Activated CD4-positive, alpha-beta T cell treated with anti-CD3 and anti-CD28 coated beads, Interleukin-2, amount 50 U/mL, for 4 hours (primary cell): ENCODE measurements around the gene SAMD11.
"Not testable (repeated sequence)": the region's sequence is repeated elsewhere in the genome, so short reads cannot be mapped to it uniquely, and the experiment has no call there.

Source experiments
- DNase-seq, 2 experiments: peaks; one replicate each; pipeline ENCODE4 v3.0.0-alpha.2; 2020

SAMD11 gene

DNA sequence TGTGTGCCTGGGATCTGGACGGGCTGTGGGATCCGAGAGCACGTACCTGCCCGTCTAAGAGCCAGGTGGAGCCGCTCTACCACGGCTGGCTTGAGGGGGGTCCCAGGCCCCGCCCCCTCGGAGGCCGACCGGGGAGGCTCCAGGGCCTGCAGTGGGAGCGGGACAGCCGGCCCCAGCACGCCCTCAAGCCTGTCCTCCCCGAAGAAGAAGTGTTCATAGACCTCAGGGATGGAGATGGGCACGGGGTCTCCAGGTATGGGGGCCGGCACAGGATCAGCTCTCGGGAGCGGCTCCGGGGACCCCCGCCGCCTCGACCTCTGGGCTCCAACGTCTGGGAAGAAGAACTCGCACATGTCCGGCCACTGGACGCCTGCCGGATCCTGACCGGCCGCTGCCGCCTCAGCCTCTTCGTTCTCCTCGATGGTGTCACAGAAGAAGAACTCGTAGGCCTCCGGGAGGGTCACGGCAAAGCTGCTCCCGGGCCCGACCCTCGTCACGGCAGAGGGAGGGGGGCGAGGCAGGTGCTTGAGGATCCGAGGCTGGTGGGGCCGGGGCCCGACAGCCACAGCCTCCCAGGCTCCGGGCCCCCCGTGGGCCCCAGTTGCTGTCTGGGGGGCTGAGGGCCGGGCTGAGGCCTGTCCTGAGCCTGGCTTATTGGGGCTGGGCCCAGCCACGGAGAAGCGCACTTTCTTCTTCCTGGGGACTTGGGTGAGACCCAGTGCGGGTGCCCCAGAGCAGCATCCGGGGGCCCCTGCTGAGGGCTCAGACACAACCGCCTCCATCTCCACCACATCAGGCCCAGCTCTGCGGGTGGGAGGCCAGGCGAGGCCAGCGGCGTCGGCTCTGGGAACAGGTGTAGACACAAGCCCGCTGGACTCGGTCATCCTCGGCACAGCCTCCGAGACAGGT lies 55.4 kb downstream of the SAMD11 start:
- DNase-seq, result no peak

DNA sequence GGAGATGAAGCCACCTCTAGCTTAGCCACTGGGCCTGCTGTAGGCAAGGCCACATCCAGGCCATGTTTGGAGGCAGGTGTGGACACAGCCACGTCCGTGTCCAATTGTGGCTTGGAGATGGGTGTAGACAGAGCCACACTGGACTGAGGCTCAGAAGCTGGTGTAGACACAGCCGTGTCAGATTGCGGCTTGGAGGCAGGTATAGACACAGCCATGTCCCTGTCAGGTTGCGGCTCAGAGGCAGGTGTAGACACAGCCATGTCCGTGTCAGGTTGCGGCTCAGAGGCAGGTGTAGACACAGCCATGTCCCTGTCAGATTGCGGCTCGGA lies 56.0 kb downstream of the SAMD11 start:
- no peak for DNase-seq

DNA sequence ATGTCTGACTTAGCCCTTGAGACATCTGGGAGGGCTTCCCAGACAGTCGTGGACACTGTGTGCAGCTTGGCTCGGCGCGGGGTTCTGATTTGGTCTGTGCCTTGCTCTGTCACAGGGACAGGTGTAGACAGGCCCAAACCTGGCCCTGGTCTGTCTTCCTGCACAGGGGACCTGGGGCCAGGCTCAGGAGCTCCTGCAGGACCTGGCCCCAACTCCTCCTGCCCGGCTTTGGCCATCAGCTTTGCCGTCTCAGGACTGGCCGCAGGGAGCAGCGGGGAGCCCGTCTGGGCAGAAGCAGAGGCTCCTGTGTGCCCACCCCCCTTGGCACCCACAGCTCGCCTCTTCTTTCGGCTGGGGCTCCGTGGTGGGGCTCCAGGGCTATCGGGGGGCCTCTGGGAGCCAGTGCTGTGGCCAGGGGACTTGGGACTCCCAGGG lies 56.4 kb downstream of the SAMD11 start:
- no peak for DNase-seq

DNA sequence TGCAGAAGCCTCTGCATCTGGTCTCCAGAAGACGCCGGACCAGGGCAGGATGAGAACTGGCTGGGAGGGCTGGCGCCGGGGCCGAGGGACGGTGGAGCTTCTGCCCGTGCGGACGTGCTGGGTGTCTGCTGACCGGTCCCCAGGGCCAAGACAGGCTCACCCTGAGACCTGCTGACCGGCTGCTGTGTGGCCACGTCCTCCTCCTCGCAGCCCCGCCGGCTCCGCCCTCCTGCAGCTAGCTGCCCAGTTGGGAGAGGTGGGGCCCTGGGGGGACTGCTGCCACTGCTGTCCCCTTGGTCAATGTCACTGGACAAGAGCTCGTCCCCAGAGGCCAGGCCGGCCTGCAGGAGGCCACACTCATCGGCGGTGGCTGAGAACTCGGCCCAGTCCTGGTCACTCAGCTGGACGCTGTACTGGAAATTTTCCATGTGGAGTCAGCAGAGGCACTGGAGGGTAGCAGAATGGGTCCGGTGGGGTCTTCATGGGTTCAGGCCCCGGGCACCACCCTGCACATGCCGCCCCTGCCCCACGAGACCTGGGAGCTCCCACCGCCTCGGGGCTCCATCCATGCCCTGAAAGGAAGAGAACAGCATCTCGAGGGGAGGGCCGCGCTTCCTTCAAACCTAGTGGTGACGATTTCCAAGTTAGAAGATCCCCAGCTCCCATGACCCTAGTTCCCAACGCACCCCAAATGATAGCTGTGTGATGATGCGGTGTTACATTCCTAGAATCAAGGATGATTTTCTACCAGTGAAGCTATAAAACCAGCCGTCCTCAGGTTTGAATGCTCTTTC lies 57.1 kb downstream of the SAMD11 start:
- DNase-seq, result no peak

DNA sequence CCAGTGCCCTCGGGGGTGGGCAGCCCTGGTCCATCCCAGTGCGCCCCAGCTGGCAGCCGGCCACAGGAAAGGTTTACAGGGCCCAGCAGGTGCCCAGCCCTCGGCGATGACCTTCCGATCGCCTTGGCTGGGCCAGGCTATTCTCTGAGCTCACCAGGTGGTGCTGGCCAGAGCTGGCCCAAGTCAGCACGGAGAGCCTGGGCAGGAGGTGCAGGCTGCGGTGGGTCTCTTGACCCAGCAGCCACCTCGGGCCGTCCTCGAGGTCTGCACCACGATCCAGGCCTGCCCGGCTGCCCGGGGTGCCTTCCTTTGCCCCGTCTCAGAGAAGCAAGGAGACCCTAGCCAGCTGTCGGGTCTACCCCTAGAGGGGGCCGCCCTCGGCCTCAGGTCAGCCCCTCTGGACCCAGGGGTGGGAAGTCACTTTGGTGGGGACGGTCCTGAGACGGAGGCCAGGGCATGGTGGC lies 57.8 kb downstream of the SAMD11 start:
- no peak for DNase-seq

DNA sequence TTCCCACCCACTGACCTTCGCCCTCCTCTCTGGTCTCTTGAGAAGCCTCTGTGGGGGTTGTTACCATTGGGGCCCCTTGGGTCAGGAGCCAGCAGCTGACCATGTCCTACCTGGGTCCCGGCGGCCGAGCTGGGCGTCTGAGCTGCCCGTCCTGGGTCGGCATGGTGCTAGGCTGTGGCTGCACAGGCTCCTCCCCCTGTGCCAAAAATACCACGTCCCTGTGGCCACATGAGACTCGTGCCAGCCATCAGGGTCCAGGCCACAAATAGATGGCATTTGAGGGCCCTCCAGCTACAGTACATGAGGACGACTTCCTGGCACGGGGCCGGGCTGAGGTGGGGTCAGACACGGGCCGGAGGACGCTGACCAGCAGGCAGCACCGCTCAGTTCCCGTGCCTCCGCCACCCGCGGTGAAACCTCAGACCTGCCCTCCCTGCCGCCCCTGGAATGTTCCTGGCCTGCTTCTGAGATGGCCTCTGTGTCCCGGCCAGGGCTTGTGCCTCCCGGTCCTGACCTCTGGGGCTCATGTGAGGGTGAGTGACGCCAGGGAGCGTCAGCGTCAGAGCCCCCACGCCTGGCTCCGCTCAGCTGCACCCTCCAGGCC lies 58.3 kb downstream of the SAMD11 start, which contains the start of gene PERM1:
Gene PERM1 (minus strand): TSS at position 139 of the 604 bp plus-strand sequence. CDS start 1,064 bp downstream, outside the sequence.
- no peak for DNase-seq

DNA sequence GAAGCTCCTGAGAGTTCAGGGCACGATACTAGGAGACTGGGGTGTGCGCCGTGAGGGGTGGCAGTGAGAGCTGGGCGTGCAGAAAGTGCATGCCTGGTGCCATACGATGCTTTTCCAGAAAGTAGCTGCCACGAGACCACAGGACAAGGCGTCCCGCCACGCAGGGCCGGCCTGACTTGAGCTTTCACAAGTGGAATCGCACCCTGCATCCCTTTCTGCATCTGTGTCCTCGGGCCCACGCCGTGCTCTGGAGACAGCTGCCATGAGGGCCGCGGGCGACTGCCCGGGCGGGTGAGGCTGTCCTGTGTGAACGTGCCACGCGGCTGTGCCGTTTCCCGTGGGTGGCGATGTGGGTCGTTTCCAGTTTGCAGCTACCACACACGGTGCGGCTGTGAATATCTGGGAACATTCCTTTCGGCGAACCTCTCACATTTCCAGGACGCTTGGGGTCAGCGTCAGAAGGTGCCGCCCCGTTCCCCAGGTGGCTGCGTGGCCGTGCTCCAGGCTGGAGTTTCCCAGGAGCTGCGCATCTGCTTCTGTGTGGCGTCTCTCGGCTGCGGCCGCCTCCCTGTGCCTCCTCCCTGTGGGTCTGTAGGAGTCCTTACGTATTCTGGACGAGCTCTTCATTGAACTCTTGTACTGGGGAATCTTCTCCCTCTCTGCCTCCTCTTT lies 59.2 kb downstream of the SAMD11 start:
- no peak for DNase-seq

DNA sequence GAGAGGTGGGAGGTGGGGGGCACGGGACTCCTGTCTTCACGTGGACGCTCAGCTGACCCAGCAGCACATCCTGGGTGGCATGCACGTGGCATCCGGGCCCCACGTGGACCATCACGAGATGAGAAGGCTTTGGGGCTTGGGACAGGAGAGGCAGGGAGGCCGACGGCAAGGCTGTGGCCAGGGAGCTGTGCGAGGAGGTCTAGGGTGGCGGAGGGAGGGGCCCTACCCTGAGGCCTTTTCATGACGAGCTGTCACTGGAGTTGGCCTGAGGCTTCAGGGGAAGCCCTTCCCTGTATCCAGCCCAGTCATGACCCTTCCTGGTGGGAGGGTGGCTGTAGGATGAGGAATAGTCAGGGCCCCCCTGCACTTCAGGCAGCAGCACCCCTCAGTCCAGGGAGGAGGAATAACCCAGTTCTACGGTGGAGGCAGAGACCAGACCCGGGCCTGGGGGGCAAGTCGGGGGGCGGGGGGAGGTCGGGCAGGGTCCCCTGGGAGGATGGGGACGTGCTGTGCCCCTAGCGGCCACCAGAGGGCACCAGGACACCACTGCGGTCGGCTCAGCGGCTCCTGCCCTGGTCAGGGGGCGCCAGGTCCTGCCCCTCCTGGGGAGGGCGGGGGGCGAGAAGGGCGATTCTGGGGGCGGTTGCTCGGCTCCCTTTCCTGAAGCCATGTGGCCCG lies 60.2 kb downstream of the SAMD11 start:
- DNase-seq, result peak; percentile 49 to 61

DNA sequence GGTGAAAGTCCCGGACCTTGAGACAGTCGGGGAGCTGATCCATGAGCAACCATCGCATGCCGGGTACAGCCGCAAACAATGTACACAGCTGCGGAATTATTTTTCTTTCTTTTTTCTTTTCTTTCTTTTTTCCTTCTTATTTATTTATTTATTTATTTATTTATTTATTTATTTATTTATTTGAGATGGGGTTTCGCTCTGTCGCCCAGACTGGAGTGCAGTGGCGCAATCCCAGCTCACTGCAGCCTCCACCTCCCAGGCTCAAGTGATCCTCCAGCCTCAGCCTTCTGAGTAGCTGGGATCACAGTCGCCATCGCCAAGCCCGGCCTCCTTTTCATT lies 60.7 kb downstream of the SAMD11 start:
- DNase-seq, result no peak

DNA sequence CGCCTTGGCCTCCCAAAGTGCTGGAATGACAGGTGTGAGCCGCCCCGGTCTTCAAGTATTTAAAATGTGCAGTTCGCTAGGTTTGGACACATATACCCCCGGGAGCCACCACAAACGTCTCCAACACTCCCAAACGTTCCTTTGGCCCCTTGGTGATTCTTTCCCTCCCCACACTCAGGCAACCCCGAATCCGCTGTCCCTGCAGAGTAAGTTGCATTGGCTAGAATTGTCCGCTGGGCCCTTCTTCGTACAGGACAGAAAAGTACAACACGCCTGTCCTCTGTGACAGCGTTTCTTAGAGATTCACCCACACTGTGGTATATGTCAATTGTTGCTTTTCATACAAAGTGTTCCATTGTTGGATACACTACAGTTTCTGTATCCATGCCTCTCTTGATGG lies 61.4 kb downstream of the SAMD11 start:
- DNase-seq, result no peak

DNA sequence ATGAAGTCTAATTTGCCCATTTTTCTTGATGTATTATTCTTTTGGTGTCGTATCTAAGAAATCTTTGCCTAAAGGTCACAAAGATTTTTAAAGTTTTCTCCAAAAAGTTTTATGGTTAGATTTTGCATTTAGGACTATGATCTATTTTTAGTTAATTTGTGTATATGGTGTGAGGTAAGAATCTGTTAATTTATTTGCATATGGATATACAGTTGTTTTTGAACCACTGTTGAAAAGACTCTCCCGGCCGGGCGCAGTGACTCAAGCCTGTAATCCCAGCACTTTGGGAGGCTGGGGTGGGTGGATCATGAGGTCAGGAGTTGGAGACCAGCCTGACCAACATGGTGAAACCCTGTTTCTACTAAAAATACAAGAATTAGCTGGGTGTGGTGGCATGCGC lies 64.3 kb downstream of the SAMD11 start:
- not testable (repeated sequence) for DNase-seq

DNA sequence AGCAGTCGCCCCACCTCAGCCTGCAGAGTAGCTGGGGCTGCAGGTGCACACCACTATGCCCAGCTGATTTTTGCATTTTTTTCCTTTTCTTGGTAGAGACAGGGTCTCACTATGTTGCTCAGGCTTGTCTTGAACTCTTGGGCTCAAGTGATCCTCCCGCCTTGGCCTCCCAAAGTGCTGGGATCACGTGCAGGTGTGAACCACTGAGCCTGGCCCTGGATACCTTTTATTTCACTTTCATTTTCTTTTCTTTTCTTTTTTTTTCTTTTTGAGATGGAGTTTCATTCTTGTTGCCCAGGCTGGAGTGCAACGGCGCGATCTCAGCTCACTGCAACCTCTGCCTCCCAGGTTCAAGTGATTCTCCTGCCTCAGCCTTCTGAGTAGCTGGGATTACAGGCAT lies 67.6 kb downstream of the SAMD11 start:
- DNase-seq, result not testable (repeated sequence)

DNA sequence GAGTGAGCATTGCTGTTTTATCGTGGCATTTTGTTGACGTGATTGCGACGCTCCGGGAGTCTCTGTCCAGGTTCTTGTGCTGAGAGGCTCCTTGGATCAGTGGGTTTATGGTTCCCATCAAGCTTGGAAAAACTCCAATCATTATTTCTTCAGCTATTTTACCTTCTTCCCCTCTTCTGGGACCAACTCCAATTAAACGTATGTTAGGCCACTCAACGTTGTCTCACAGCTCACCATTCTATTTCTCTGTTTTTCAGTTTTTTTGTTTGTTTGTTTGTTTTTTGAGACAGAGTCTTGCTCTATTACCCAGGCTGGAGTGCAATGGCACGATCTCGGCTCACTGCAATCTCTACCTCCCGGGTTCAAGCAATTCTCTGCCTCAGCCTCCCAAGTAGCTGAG lies 68.2 kb downstream of the SAMD11 start:
- DNase-seq, result no peak

DNA sequence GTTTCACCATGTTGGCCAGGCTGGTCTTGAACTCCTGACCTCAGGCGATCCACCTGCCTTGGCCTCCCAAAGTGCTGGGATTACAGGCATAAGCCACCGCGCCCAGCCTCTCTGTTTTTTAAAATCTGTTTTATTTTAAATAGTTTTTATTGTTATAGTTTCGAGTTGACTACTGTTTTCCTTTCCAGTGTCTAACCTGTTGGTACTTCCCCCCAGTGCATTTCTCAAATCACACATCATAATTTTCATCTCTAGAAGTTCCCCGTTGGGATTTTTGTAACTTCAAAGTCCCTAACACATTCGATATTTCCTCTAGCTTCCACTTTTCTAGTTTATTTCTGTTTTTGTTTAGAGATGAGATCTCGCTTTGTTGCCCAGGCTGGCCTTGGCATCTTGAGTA lies 68.6 kb downstream of the SAMD11 start:
- DNase-seq, result no peak

DNA sequence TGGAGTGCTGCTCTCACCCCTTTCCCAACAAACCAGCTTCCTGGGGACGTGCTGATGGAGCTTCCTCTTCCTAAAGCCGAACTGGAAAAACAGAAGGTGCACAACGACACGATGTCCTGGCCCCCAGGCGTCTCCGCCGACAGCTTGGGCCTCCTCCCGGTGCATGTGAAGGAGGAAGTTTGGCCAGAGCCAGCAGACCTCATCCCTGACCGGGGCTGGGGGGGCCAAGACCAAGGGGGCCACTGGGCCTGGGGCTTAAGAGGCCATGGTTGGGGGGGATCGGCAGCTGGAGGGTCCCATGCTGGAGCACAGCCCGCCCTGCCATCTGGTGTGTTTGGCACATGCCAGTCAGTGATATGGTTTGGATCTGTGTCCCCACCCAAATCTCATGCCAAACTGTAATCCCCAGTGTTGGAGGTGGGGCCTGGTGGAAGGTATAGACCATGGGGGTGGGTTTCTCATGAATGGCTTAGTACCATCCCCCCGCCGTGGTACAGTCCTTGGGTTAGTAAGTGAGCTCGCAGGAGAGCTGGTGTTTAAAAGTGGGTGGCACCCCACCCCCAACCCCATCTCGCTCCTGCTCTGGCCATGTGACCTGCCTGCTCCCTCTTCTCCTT lies 69.8 kb downstream of the SAMD11 start:
- no peak for DNase-seq
